SK-N-MC (cell line): ENCODE data around the gene APOBEC3G.
"Not testable (repeated sequence)": the region's sequence is repeated elsewhere in the genome, so short reads cannot be mapped to it uniquely, and the experiment has no call there.

Experiments used
- DNase-seq: peaks from one replicate; pipeline ENCODE4 v3.0.0-alpha.2; 2011; ENCODE audit warnings: low read depth, low spot score
- H3K27ac ChIP-seq: fragments of 200-600 bp; sonication (generic); 2 replicates; pipeline ENCODE4 v1.5.1; 2016; ENCODE audit warnings: mixed run types
- H3K36me3 ChIP-seq: fragments of 200-600 bp; sonication (generic); 2 replicates; pipeline ENCODE4 v1.6.1; 2017; ENCODE audit warnings: antibody characterized with exemption, low read length, mixed read lengths; ENCODE audit not compliant: insufficient read depth
- H3K4me3 ChIP-seq: fragments of 200-600 bp; sonication (generic); 2 replicates; pipeline ENCODE4 v1.5.1; 2016
- H3K9ac ChIP-seq: fragments of 200-600 bp; sonication (generic); 2 replicates; pipeline ENCODE4 v1.8.0; 2017; ENCODE audit warnings: mixed run types, mixed read lengths; ENCODE audit not compliant: insufficient read length
- H3K9me3 ChIP-seq: fragments of 200-600 bp; sonication (generic); 2 replicates; pipeline ENCODE4 v1.6.1; 2017; ENCODE audit warnings: low read depth, mild to moderate bottlenecking, antibody characterized with exemption, low read length, moderate library complexity, mixed read lengths
- EZH2 ChIP-seq: fragments of 200-600 bp; sonication (generic); IDR thresholded peaks from one replicate; pipeline ENCODE4 v1.6.1; 2017; ENCODE audit warnings: antibody characterized with exemption
- FOXP2 ChIP-seq: optimal IDR thresholded peaks from 2 replicates; pipeline ENCODE3; 2011; ENCODE audit warnings: mild to moderate bottlenecking, moderate library complexity; ENCODE audit not compliant: insufficient read depth; ENCODE audit errors: extremely low read length, control extremely low read depth
- POLR2AphosphoS5 ChIP-seq: IDR thresholded peaks from 2 replicates; pipeline ENCODE4 v1.6.1; 2012; ENCODE audit warnings: mild to moderate bottlenecking, low read depth, low read length, borderline replicate concordance

The APOBEC3G gene

GRCh38 chr22:39077026-39077840 lies at the start of gene APOBEC3G:
APOBEC3G (plus strand) TSS chr22:39077275; CDS start chr22:39077362, 87 bp downstream.
- H3K4me3 ChIP-seq, result peak within 1 kb of the TSS; percentile 44
- H3K27ac ChIP-seq, H3K36me3 ChIP-seq, H3K9ac ChIP-seq, DNase-seq, H3K9me3 ChIP-seq: not testable (repeated sequence)

GRCh38 chr22:39027717-39028116 lies 49.4 kb upstream of the APOBEC3G start:
- Histone ChIP-seq H3K27ac (no peak overlapping the region), H3K36me3 (no peaks in the 10 kb centered on the region), H3K9ac (no peak overlapping the region), H3K9me3 (no peaks in the 10 kb centered on the region), H3K4me3 (no peak overlapping the region)
- TF ChIP-seq EZH2 (no peak), FOXP2 (no peak), POLR2AphosphoS5 (no peak)
- no peak for DNase-seq

- H3K36me3 ChIP-seq, result no peaks in the 10 kb centered on the region
- no peak overlapping the region for H3K4me3 ChIP-seq
- TF ChIP-seq POLR2AphosphoS5 (no peak), FOXP2 (no peak), EZH2 (no peak)
- no peak for DNase-seq
- no peak overlapping the region for H3K9ac ChIP-seq
- no peak overlapping the region for H3K27ac ChIP-seq
- no peaks in the 10 kb centered on the region for H3K9me3 ChIP-seq
These were observed 48.8 kb upstream of the APOBEC3G start for GRCh38 chr22:39028281-39028680.

- TF ChIP-seq FOXP2, result no peak
- no peak for TF ChIP-seq EZH2
- TF ChIP-seq POLR2AphosphoS5, result no peak
- Histone ChIP-seq H3K9ac (no peak overlapping the region), H3K27ac (no peak overlapping the region), H3K4me3 (no peak overlapping the region), H3K9me3 (no peaks in the 10 kb centered on the region), H3K36me3 (no peaks in the 10 kb centered on the region)
- DNase-seq, result no peak
These were observed 47.8 kb upstream of the APOBEC3G start for GRCh38 chr22:39029227-39029626.

GRCh38 chr22:39030705-39031104 lies 46.4 kb upstream of the APOBEC3G start:
- Histone ChIP-seq H3K27ac (no peak overlapping the region), H3K9ac (no peak overlapping the region), H3K9me3 (no peaks in the 10 kb centered on the region), H3K4me3 (no peak overlapping the region), H3K36me3 (no peaks in the 10 kb centered on the region)
- no peak for DNase-seq
- TF ChIP-seq FOXP2 (no peak), POLR2AphosphoS5 (no peak), EZH2 (no peak)

GRCh38 chr22:39031434-39032295 lies 45.4 kb upstream of the APOBEC3G start:
- not testable (repeated sequence) for H3K4me3 ChIP-seq, H3K36me3 ChIP-seq, H3K27ac ChIP-seq, H3K9ac ChIP-seq, DNase-seq, H3K9me3 ChIP-seq

- not testable (repeated sequence) for H3K9ac ChIP-seq, H3K27ac ChIP-seq, H3K4me3 ChIP-seq, H3K36me3 ChIP-seq, DNase-seq, H3K9me3 ChIP-seq
These were observed 40.0 kb upstream of the APOBEC3G start for GRCh38 chr22:39037071-39037470.

- peak; percentile 10 for DNase-seq
- Histone ChIP-seq H3K9ac (no peak overlapping the region), H3K4me3 (peak overlapping the region; percentile 42), H3K27ac (peak overlapping the region; percentile 83), H3K9me3 (no peaks in the 10 kb centered on the region), H3K36me3 (no peaks in the 10 kb centered on the region)
- TF ChIP-seq EZH2, result no peak
- TF ChIP-seq POLR2AphosphoS5, result no peak
- TF ChIP-seq FOXP2, result no peak
These were observed 37.6 kb upstream of the APOBEC3G start for GRCh38 chr22:39039306-39040126.

- not testable (repeated sequence) for H3K9me3 ChIP-seq, DNase-seq, H3K36me3 ChIP-seq, H3K9ac ChIP-seq
- peak overlapping the region; percentile 42 for H3K4me3 ChIP-seq
- peak overlapping the region; percentile 83 for H3K27ac ChIP-seq
These were observed 36.9 kb upstream of the APOBEC3G start for GRCh38 chr22:39040155-39040537.

- DNase-seq, H3K36me3 ChIP-seq, H3K9me3 ChIP-seq: not testable (repeated sequence)
- Histone ChIP-seq H3K9ac (peak within 1 kb of the TSS; percentile 41), H3K27ac (peak within 1 kb of the TSS; percentile 83), H3K4me3 (peak within 1 kb of the TSS; percentile 76)
These were observed 36.4 kb upstream of the APOBEC3G start, which contains the start of gene APOBEC3F for GRCh38 chr22:39040538-39041296. APOBEC3F (plus strand) TSS chr22:39040864; CDS start chr22:39040961, 97 bp downstream.
